Right lobe of liver (tissue), 6 donors: Measurements from ENCODE around the gene CNNM1. TPM values are rescaled to one million over a fixed set of nuclear protein-coding genes. Genes with fewer than 3 reads are reported as not detected.

ENCODE experiments used
- ATAC-seq, 4 donors: fragments of 200-7000 bp; cut with Tn5 transposase; one replicate each; pipeline ENCODE4 v1.9.1; 2020; ENCODE audit warnings: mild to moderate bottlenecking in 4 of 4, moderate library complexity in 4 of 4
- DNase-seq, 3 donors: peaks; one replicate each; pipeline ENCODE4 v3.0.0-alpha.2; 2020
- H3K27ac ChIP-seq, 3 donors: fragments of 200-600 bp; one replicate each; pipeline ENCODE4 v1.8.0; 2022
- H3K27me3 ChIP-seq, 2 donors: fragments of 200-600 bp; one replicate each; pipeline ENCODE4 v1.8.0; 2022
- H3K36me3 ChIP-seq, 4 donors: fragments of 200-600 bp; sonication (generic) in 1 of 4; one replicate each; pipeline versions ENCODE4 v1.5.1 to v1.8.0; 2017 to 2022; ENCODE audit warnings: control low read depth in 1 of 4
- H3K4me1 ChIP-seq, 4 donors: fragments of 200-600 bp; sonication (generic) in 1 of 4; one replicate each; pipeline versions ENCODE4 v1.5.1 to v1.8.0; 2017 to 2022; ENCODE audit warnings: control low read depth in 1 of 4
- H3K4me3 ChIP-seq, 3 donors: fragments of 200-600 bp; one replicate each; pipeline ENCODE4 v1.8.0; 2022
- H3K9me3 ChIP-seq, 4 donors: fragments of 200-600 bp; sonication (generic) in 1 of 4; one replicate each; pipeline versions ENCODE4 v1.5.1 to v1.8.0; 2017 to 2022; ENCODE audit warnings: control low read depth in 1 of 4
- POLR2A ChIP-seq: fragments of 450-650 bp; IDR thresholded peaks from one replicate; pipeline ENCODE4 v1.6.1; 2017; ENCODE audit warnings: antibody characterized with exemption, mild to moderate bottlenecking
- WGBS: methylation state at CpG from one replicate; pipeline ENCODE4 v1.1.6; 2018; ENCODE audit warnings: low coverage, low lambda C conversion rate; ENCODE audit not compliant: insufficient coverage; ENCODE audit errors: missing lambda C conversion rate; 5-methylcytosine and 5-hydroxymethylcytosine counted together
- intact Hi-C, 2 donors: fragments of 100-400 bp; cut with DNase I; formaldehyde crosslinking; loops; one replicate each; pipeline versions ENCODE4 v1.11.2 to v1.14.1; 2022
- total RNA-seq, 6 experiments: library from RNA; depleted of rRNA in 2 of 6; stranded (reverse); fragments of >200 nt in 2 of 6; fragmentation: NEBNext Ultra II Directional in 3 of 6; extraction: Animal tissue kit (Norgen Biotek cat#: 25700) in 3 of 6; gene quantifications; one replicate each; pipeline versions ENCODE4 v1.1.0 to v1.2.4, GENCODE V29; 2016 to 2023
- TF ChIP-seq, protein P1 (sequence below), 4 donors: fragments of 200-600 bp in 3 of 4; fragments of 450-650 bp in 1 of 4; IDR thresholded peaks; one replicate each; pipeline versions ENCODE4 v1.5.1 to v1.8.0; 2016 to 2022; ENCODE audit warnings: antibody characterized with exemption in 4 of 4, mild to moderate bottlenecking in 2 of 4
- donor health status: DM: no; HTN: yes; CAD: no.
- donor health status: DM: no; HTN: no; CAD: no.
- donor health status: DM: no; HTN: no; CAD: no.
- donor health status: DM: no; HTN: yes; CAD: no.
- donor health status: DM: no; HTN: yes; CAD: no.

The CNNM1 gene
- total RNA-seq, 6 experiments from 2014 or later = 0.12 to 0.40 (median 0.20) TPM

DNA sequence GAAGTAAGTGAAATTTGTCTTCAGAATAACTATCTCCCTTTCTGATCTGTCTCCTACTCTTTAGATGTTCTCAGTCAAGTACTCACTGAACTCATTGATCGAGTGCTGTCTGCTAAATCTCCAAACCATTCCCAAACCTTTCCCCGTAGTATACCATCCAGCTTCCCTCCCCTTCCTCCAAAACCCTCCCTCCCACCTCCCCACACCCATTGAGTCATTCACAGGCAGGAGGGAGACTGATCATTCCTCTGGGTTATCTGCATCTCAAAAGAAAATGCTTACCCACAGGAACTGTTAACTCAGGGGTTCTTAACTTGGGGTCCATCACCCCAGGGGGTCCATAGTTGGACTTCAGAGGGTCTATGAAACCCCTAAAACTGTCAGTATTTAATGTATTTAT is 63.9 kb downstream of the CNNM1 start:
- intact Hi-C loops = loop anchor here in 1 of 2 donors (10.0 kb wide), 1 partner anchor 222 kb away; no protein-coding TSS in a partner anchor
- Histone ChIP-seq H3K4me1 (peaks cover 0 to 33% (median 13%) of the 10 kb centered on the region in 4 donors), H3K27me3 (no peaks in the 10 kb centered on the region), H3K4me3 (no peak overlapping the region), H3K9me3 (no peaks in the 10 kb centered on the region), H3K27ac (peak overlapping the region in 1 of 3 donors; percentile 32), H3K36me3 (peaks cover 0 to 16% (median 3%) of the 10 kb centered on the region in 4 donors)
- 37% methylated on average over 2 of the region's 2 CpGs for WGBS
- no peak for DNase-seq
- no peak for TF ChIP-seq POLR2A
- TF ChIP-seq, protein P1, sequence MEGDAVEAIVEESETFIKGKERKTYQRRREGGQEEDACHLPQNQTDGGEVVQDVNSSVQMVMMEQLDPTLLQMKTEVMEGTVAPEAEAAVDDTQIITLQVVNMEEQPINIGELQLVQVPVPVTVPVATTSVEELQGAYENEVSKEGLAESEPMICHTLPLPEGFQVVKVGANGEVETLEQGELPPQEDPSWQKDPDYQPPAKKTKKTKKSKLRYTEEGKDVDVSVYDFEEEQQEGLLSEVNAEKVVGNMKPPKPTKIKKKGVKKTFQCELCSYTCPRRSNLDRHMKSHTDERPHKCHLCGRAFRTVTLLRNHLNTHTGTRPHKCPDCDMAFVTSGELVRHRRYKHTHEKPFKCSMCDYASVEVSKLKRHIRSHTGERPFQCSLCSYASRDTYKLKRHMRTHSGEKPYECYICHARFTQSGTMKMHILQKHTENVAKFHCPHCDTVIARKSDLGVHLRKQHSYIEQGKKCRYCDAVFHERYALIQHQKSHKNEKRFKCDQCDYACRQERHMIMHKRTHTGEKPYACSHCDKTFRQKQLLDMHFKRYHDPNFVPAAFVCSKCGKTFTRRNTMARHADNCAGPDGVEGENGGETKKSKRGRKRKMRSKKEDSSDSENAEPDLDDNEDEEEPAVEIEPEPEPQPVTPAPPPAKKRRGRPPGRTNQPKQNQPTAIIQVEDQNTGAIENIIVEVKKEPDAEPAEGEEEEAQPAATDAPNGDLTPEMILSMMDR (IDR thresholded peaks at IDR 0.05) = no peak
- peak in 1 of 4 donors; percentile 16 for ATAC-seq

DNA sequence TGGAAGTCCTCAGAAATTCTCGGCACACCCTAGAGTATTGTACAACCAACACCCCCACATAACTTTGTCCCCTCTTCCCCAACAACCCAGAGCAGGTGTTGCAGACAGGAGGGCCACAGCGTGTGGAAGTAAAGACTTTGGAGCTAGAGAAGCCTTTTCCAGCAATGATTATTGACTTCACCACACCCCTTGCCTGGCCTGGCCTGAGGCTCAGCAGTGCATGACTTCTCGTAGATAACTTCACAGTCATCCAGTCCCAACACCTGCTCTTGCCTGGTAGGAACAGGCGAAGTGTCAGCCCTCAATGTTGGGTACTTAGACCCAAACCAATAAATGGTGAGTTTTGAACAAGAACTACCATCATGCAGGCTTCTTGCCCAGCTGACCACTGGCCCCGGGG is 64.5 kb downstream of the CNNM1 start:
- H3K27ac ChIP-seq = peak overlapping the region in 1 of 3 donors; percentile 25
- no peak overlapping the region for H3K4me3 ChIP-seq
- peaks cover 0 to 22% (median 6%) of the 10 kb centered on the region in 4 donors for H3K36me3 ChIP-seq
- H3K9me3 ChIP-seq = no peaks in the 10 kb centered on the region
- H3K27me3 ChIP-seq = no peaks in the 10 kb centered on the region
- ATAC-seq (peak; percentile 7 to 19 (median 10)), DNase-seq (no peak)
- TF ChIP-seq, protein P1 (IDR thresholded peaks at IDR 0.05) = no peak
- no peak for TF ChIP-seq POLR2A
- intact Hi-C loops = loop anchor here in 1 of 2 donors (10.0 kb wide), 1 partner anchor 221 kb away; no protein-coding TSS in a partner anchor
- peaks cover 0 to 33% (median 13%) of the 10 kb centered on the region in 4 donors for H3K4me1 ChIP-seq
- 58% methylated on average over 3 of the region's 5 CpGs for WGBS

DNA sequence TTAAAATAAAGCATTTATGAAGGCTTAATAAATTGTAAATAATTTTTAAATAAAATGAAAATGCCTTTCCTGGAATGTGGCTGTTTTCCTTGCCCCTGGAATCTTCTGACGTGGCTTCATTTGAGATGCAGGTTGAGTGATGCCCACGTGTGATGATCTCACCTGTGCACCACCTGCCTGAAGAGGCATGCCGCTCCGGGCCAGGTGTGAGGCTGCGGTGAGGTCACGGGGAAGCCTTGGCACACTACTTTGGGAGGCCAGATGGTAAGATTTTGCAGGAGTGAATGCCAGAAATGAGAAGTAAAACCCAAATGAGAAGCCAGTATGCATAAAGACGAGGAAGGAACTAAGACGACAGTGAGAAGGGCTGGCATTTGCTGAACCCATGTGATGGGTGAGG is 65.1 kb downstream of the CNNM1 start:
- Histone ChIP-seq H3K27ac (peak overlapping the region in 1 of 3 donors; percentile 68), H3K4me1 (peaks cover 0 to 33% (median 13%) of the 10 kb centered on the region in 4 donors), H3K9me3 (no peaks in the 10 kb centered on the region), H3K4me3 (no peak overlapping the region), H3K36me3 (peaks cover 0 to 28% (median 9%) of the 10 kb centered on the region in 4 donors), H3K27me3 (no peaks in the 10 kb centered on the region)
- intact Hi-C loops = loop anchor here in 1 of 2 donors (10.0 kb wide), 1 partner anchor 221 kb away; no protein-coding TSS in a partner anchor
- DNase-seq = no peak
- TF ChIP-seq POLR2A = no peak
- TF ChIP-seq, protein P1 (IDR thresholded peaks at IDR 0.05) = no peak
- no peak for ATAC-seq
- WGBS = 69% methylated on average over 7 of the region's 8 CpGs

DNA sequence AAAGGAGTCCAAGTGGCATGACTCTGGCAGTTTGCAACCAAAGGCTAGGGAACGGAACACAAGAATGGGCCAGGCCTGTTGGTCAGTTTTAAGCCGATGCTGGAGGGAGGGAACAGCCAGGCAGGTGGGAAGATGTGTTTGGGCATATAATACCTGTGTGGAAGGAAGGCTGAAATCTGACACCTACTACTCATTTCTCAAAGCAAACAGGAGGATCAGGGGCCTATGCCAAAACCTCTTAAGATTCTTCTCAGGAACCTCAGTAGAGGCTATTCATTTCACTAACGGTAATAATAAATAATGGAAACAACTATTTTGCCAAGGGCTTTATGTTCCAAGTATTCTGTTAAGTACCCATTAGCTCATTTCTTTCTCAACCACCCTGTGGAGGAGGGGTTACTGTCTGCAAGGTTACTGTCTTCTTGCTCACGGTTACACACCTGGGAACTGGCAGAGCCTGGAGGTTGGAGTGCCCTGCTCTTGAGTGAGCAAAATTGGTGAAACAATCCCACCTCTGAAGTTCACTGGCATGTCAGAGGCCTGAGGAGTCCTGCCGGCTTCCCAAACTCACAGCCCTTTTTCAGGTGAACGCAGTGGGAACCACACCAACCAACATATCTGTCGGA is 65.7 kb downstream of the CNNM1 start:
- intact Hi-C loops = loop anchor here in 1 of 2 donors (10.0 kb wide), 1 partner anchor 220 kb away; no protein-coding TSS in a partner anchor
- H3K4me3 ChIP-seq = no peak overlapping the region
- WGBS = 63% methylated on average over 5 of the region's 7 CpGs

More for the DNA sequence above, 65.7 kb downstream of the CNNM1 start:
- Histone ChIP-seq H3K27ac (peak overlapping the region in 1 of 3 donors; percentile 68), H3K9me3 (no peaks in the 10 kb centered on the region), H3K36me3 (peaks cover 0 to 31% (median 11%) of the 10 kb centered on the region in 4 donors), H3K4me1 (peaks cover 0 to 39% (median 13%) of the 10 kb centered on the region in 4 donors), H3K27me3 (no peaks in the 10 kb centered on the region)
- ATAC-seq (peak in 1 of 4 donors; percentile 6), DNase-seq (no peak)
- TF ChIP-seq POLR2A = no peak
- TF ChIP-seq, protein P1 (IDR thresholded peaks at IDR 0.05) = no peak
